Thoracic aorta (tissue), 2 donors: ENCODE measurements around the gene HSF5. TPM values are rescaled to one million over a fixed set of nuclear protein-coding genes. Genes with fewer than 3 reads are reported as not detected.
A peak's percentile ranks its signal among the peaks of the same experiment; 100 is the strongest.

Source experiments
- ATAC-seq: fragments of 150-250 bp; one replicate; pipeline ENCODE4 v1.8.0; 2017; ENCODE audit warnings: low read depth; ENCODE audit not compliant: insufficient number of reproducible peaks, low FRiP score
- DNase-seq: peaks from one replicate; pipeline ENCODE4 v3.0.0-alpha.2; 2020; ENCODE audit warnings: low spot score
- H3K27ac ChIP-seq, 2 donors: fragments of 200-600 bp; sonication (generic); 1 replicate in 1 of 2; 2 replicates in 1 of 2; pipeline ENCODE4 v1.5.1; 2016; ENCODE audit warnings: mild to moderate bottlenecking in 2 of 2, moderate library complexity in 2 of 2
- H3K27me3 ChIP-seq: fragments of 200-600 bp; sonication (generic); replicated peaks from 2 replicates; pipeline ENCODE4 v1.6.0; 2016; ENCODE audit warnings: mild to moderate bottlenecking; ENCODE audit not compliant: insufficient read depth
- H3K36me3 ChIP-seq: fragments of 200-600 bp; sonication (generic); one replicate; pipeline ENCODE4 v1.5.1; 2016
- H3K4me1 ChIP-seq, 2 donors: fragments of 200-600 bp; sonication (generic); 1 replicate in 1 of 2; 2 replicates in 1 of 2; pipeline versions ENCODE4 v1.5.1 to v1.6.0; 2016; ENCODE audit warnings: low read depth in 2 of 2, mild to moderate bottlenecking in 1 of 2; ENCODE audit not compliant: control insufficient read depth in 1 of 2
- H3K4me3 ChIP-seq: fragments of 200-600 bp; sonication (generic); 2 replicates; pipeline ENCODE4 v1.5.1; 2016; ENCODE audit warnings: mild to moderate bottlenecking
- H3K9me3 ChIP-seq: fragments of 200-600 bp; sonication (generic); 2 replicates; pipeline ENCODE4 v1.5.1; 2016
- CTCF ChIP-seq: fragments of 200-600 bp; sonication (generic); IDR thresholded peaks from one replicate; pipeline ENCODE4 v1.5.1; 2019; ENCODE audit warnings: antibody characterized with exemption
- total RNA-seq, 2 donors: library from RNA; depleted of rRNA; stranded (reverse); fragments of >200 nt; gene quantifications; one replicate each; pipeline versions ENCODE4 v1.1.0 to v1.2.3, GENCODE V29; 2016

HSF5 gene
- total RNA-seq = under 1 TPM in 1 of 2 donors, not detected in 1; 0.14 TPM

- ATAC-seq (no peak), DNase-seq (no peak)
- Histone ChIP-seq H3K9me3 (no peaks in the 10 kb centered on the region), H3K27me3 (no peaks in the 10 kb centered on the region), H3K36me3 (peaks cover 32% of the 10 kb centered on the region), H3K4me1 (no peaks in the 10 kb centered on the region), H3K27ac (no peak within 1 kb of the TSS), H3K4me3 (peak within 1 kb of the TSS; percentile 47)
- no peak for TF ChIP-seq CTCF
Observed at GRCh38 chr17:58487589-58488427, at the start of gene HSF5. TSS of gene HSF5 (minus strand) at chr17:58488408. CDS start at chr17:58488274, 134 bp downstream.

GRCh38 chr17:58537266-58537665 lies 49.1 kb upstream of the HSF5 start:
- Histone ChIP-seq H3K9me3 (no peaks in the 10 kb centered on the region), H3K4me3 (no peak overlapping the region), H3K36me3 (no peaks in the 10 kb centered on the region), H3K27me3 (no peaks in the 10 kb centered on the region), H3K27ac (no peak overlapping the region), H3K4me1 (peaks cover 0 to 12% of the 10 kb centered on the region in 2 donors)
- no peak for TF ChIP-seq CTCF
- ATAC-seq = no peak
- DNase-seq = no peak

- DNase-seq (no peak), ATAC-seq (no peak)
- Histone ChIP-seq H3K27me3 (no peaks in the 10 kb centered on the region), H3K27ac (no peak overlapping the region), H3K4me3 (no peak overlapping the region), H3K4me1 (peaks cover 0 to 14% of the 10 kb centered on the region in 2 donors), H3K9me3 (no peaks in the 10 kb centered on the region), H3K36me3 (no peaks in the 10 kb centered on the region)
- no peak for TF ChIP-seq CTCF
Observed at GRCh38 chr17:58536542-58536941, 48.3 kb upstream of the HSF5 start.

GRCh38 chr17:58535431-58535830 lies 47.2 kb upstream of the HSF5 start:
- Histone ChIP-seq H3K27me3 (no peaks in the 10 kb centered on the region), H3K27ac (no peak overlapping the region), H3K4me3 (no peak overlapping the region), H3K4me1 (peaks cover 0 to 25% of the 10 kb centered on the region in 2 donors), H3K9me3 (no peaks in the 10 kb centered on the region), H3K36me3 (no peaks in the 10 kb centered on the region)
- ATAC-seq = no peak
- DNase-seq = no peak
- no peak for TF ChIP-seq CTCF

GRCh38 chr17:58534901-58535421 lies 46.8 kb upstream of the HSF5 start:
- Histone ChIP-seq H3K9me3 (no peaks in the 10 kb centered on the region), H3K4me3 (no peak overlapping the region), H3K36me3 (no peaks in the 10 kb centered on the region), H3K27ac (no peak overlapping the region), H3K4me1 (peaks cover 0 to 30% of the 10 kb centered on the region in 2 donors), H3K27me3 (no peaks in the 10 kb centered on the region)
- TF ChIP-seq CTCF = no peak
- DNase-seq = no peak
- no peak for ATAC-seq
